Mesenteric fat pad (tissue), 1 donor: ENCODE results near the gene DBNDD1. TPM values are rescaled to one million over a fixed set of nuclear protein-coding genes. Genes with fewer than 3 reads are reported as not detected.

ENCODE experiments used
- DNase-seq: peaks from one replicate; pipeline ENCODE4 v3.0.0-alpha.2; 2020; ENCODE audit warnings: low spot score
- total RNA-seq: library from RNA; stranded (reverse); fragmentation: NEBNext Ultra II Directional; extraction: Animal tissue kit (Norgen Biotek cat#: 25700); gene quantifications from one replicate; pipeline ENCODE4 v1.2.1, GENCODE V29; 2021
- donor health status: DM: yes; HTN: yes; CAD: no.

DBNDD1 gene
- total RNA-seq, 1 donor from 2014 or later, result 2.6 TPM

GRCh38 chr16:90037276-90037675, 18.0 kb upstream of the DBNDD1 start:
- DNase-seq, result no peak

GRCh38 chr16:90035902-90036301, 16.6 kb upstream of the DBNDD1 start:
- DNase-seq, result no peak

- no peak for DNase-seq
Measured at GRCh38 chr16:90034504-90034903, 15.2 kb upstream of the DBNDD1 start.

GRCh38 chr16:90033387-90033786, 14.1 kb upstream of the DBNDD1 start:
- no peak for DNase-seq

- no peak for DNase-seq
Measured at GRCh38 chr16:90032674-90033331, 13.5 kb upstream of the DBNDD1 start.

GRCh38 chr16:90031931-90032673, 12.8 kb upstream of the DBNDD1 start:
- DNase-seq, result no peak

GRCh38 chr16:90031186-90031930, 12.1 kb upstream of the DBNDD1 start:
- DNase-seq, result no peak

GRCh38 chr16:90028985-90029384, 9.7 kb upstream of the DBNDD1 start:
- no peak for DNase-seq

- no peak for DNase-seq
Measured at GRCh38 chr16:90027611-90028010, 8.4 kb upstream of the DBNDD1 start.

- DNase-seq, result no peak
Measured at GRCh38 chr16:90026135-90026534, 6.9 kb upstream of the DBNDD1 start.

GRCh38 chr16:90023078-90023447, 3.8 kb upstream of the DBNDD1 start:
- no peak for DNase-seq

GRCh38 chr16:90022209-90023077, 3.2 kb upstream of the DBNDD1 start:
- peak; percentile 97 for DNase-seq

- no peak for DNase-seq
Measured at GRCh38 chr16:90020838-90021382, 1.7 kb upstream of the DBNDD1 start.

GRCh38 chr16:90020260-90020837, 1.1 kb upstream of the DBNDD1 start:
- no peak for DNase-seq

GRCh38 chr16:90019543-90020259, 445 bp upstream of the DBNDD1 start:
- DNase-seq, result no peak

- no peak for DNase-seq
Measured at GRCh38 chr16:90018297-90018651, 982 bp downstream of the DBNDD1 start.

GRCh38 chr16:90016339-90016950, 2.8 kb downstream of the DBNDD1 start:
- DNase-seq, result no peak

- no peak for DNase-seq
Measured at GRCh38 chr16:90015586-90016338, 3.5 kb downstream of the DBNDD1 start.
